Caco-2 (cell line): ENCODE data around the gene INHBB. TPM values are rescaled to one million over a fixed set of nuclear protein-coding genes. Genes with fewer than 3 reads are reported as not detected.

Experiments used
- BruUV-seq: library from RNA; stranded (reverse); fragments of 400-500 nt; replicated peaks from 2 replicates; lab custom pipeline; 2021; lab: Mats Ljungman, UMichigan
- CTCF ChIA-PET: fragments of 300-600 bp; sonication (Branson Sonifier 250); formaldehyde crosslinking; loops from one replicate; lab custom pipeline; 2022; ENCODE audit warnings: antibody characterized with exemption; lab: Charles Lee
- POLR2A ChIA-PET: fragments of 300-600 bp; sonication (Branson Sonifier 250); formaldehyde crosslinking; loops from one replicate; lab custom pipeline; 2022; ENCODE audit warnings: antibody characterized with exemption; lab: Charles Lee
- DNase-seq, 2 experiments: peaks; one replicate each; pipeline versions ENCODE4 v3.0.0 to v3.0.0-alpha.2; 2020 to 2022
- H3K27me3 ChIP-seq: replicated peaks from 2 replicates; pipeline ENCODE4 v1.6.0; 2011; ENCODE audit warnings: low read length; ENCODE audit not compliant: control insufficient read depth, insufficient read depth
- H3K36me3 ChIP-seq: 2 replicates; pipeline ENCODE4 v1.5.1; 2011; ENCODE audit warnings: low read length; ENCODE audit not compliant: control insufficient read depth, insufficient read depth
- H3K4me1 ChIP-seq: fragments of 250-450 bp; sonication (Bioruptor Pico); 2 replicates; pipeline ENCODE4 v1.5.1; 2020; ENCODE audit warnings: mild to moderate bottlenecking
- H3K4me3 ChIP-seq: 2 replicates; pipeline ENCODE4 v1.5.1; 2011; ENCODE audit warnings: low read depth, mild to moderate bottlenecking, control low read depth, low read length
- H3K9me3 ChIP-seq: fragments of 250-450 bp; sonication (Bioruptor Pico); 2 replicates; pipeline ENCODE4 v1.5.1; 2020; ENCODE audit warnings: mild to moderate bottlenecking, moderate library complexity
- H3K27ac Mint-ChIP-seq: one replicate; pipeline ENCODE4 v1.8.0; 2022; ENCODE audit warnings: mixed read lengths; ENCODE audit not compliant: unreplicated experiment
- H3K27me3 Mint-ChIP-seq: one replicate; pipeline ENCODE4 v1.8.0; 2022; ENCODE audit warnings: mixed read lengths; ENCODE audit not compliant: insufficient read depth, unreplicated experiment
- H3K36me3 Mint-ChIP-seq: one replicate; pipeline ENCODE4 v1.8.0; 2022; ENCODE audit warnings: mild to moderate bottlenecking, mixed read lengths; ENCODE audit not compliant: insufficient read depth, unreplicated experiment
- H3K4me1 Mint-ChIP-seq: one replicate; pipeline ENCODE4 v1.8.0; 2022; ENCODE audit warnings: low read depth, mixed read lengths; ENCODE audit not compliant: unreplicated experiment
- H3K4me3 Mint-ChIP-seq: one replicate; pipeline ENCODE4 v1.8.0; 2022; ENCODE audit warnings: mild to moderate bottlenecking, moderate library complexity, mixed read lengths; ENCODE audit not compliant: unreplicated experiment
- H3K9me3 Mint-ChIP-seq: one replicate; pipeline ENCODE4 v1.8.0; 2022; ENCODE audit warnings: mixed read lengths; ENCODE audit not compliant: unreplicated experiment
- CTCF ChIP-seq, 2 experiments: fragments of 200-600 bp in 1 of 2; IDR thresholded peaks; 1 replicate in 1 of 2; 2 replicates in 1 of 2; pipeline versions ENCODE4 v1.5.1 to v1.8.0; 2011 to 2022; ENCODE audit warnings: antibody characterized with exemption in 1 of 2, control low read depth in 1 of 2, inconsistent platforms in 1 of 2, low read depth in 1 of 2, low read length in 1 of 2, mild to moderate bottlenecking in 1 of 2, moderate library complexity in 1 of 2; ENCODE audit not compliant: insufficient read depth in 1 of 2, severe bottlenecking in 1 of 2, unreplicated experiment in 1 of 2
- intact Hi-C: fragments of 100-400 bp; cut with micrococcal nuclease; formaldehyde crosslinking; loops from one replicate; pipeline ENCODE4 v1.10.0; 2022; ENCODE audit not compliant: unreplicated experiment
- total RNA-seq: library from RNA; stranded (reverse); gene quantifications from 2 replicates; pipeline ENCODE4 v1.2.3, GENCODE V29; 2022

INHBB gene
- total RNA-seq, 1 experiment from 2014 or later: 28.9 TPM

- CTCF ChIA-PET: no interaction called here
- no peaks in the 10 kb centered on the region for H3K9me3 Mint-ChIP-seq
These were observed 46.4 kb upstream of the INHBB start for GRCh38 chr2:120299561-120299960.

GRCh38 chr2:120300385-120300784, 45.6 kb upstream of the INHBB start:
- Histone ChIP-seq H3K27me3 (no peaks in the 10 kb centered on the region), H3K4me3 (no peak overlapping the region), H3K4me1 (no peaks in the 10 kb centered on the region), H3K36me3 (peaks cover 2% of the 10 kb centered on the region; the same call in 1 of the 2 replicates), H3K9me3 (no peaks in the 10 kb centered on the region)
- no peak for TF ChIP-seq CTCF (IDR thresholded peaks at IDR 0.05; ENCODE audit: insufficient read depth in 1 of 2, low read depth in 1 of 2, low read length in 1 of 2, severe bottlenecking in 1 of 2, unreplicated experiment in 1 of 2)
- ChIA-PET CTCF (interaction anchor here (0.9 kb wide), 1 partner anchor 13 kb away, joined by 4 read pairs; no protein-coding TSS in a partner anchor), POLR2A (no interaction called here)
- no peak for DNase-seq
- H3K27ac Mint-ChIP-seq: no peak overlapping the region
- peaks cover 3% of the 10 kb centered on the region for H3K4me1 Mint-ChIP-seq
- BruUV-seq: no TSS peak
- intact Hi-C loops: no loop called here
- no peak overlapping the region for H3K4me3 Mint-ChIP-seq
- no peaks in the 10 kb centered on the region for H3K9me3 Mint-ChIP-seq
- H3K27me3 Mint-ChIP-seq: no peaks in the 10 kb centered on the region
- peaks cover 12% of the 10 kb centered on the region for H3K36me3 Mint-ChIP-seq

More at GRCh38 chr2:120299561-120299960, 46.4 kb upstream of the INHBB start:
- no peak for TF ChIP-seq CTCF (IDR thresholded peaks at IDR 0.05; ENCODE audit: insufficient read depth in 1 of 2, low read depth in 1 of 2, low read length in 1 of 2, severe bottlenecking in 1 of 2, unreplicated experiment in 1 of 2)
- Mint-ChIP-seq H3K4me1 (no peaks in the 10 kb centered on the region), H3K36me3 (peaks cover 17% of the 10 kb centered on the region), H3K27me3 (no peaks in the 10 kb centered on the region), H3K4me3 (no peak overlapping the region), H3K27ac (no peak overlapping the region)
- POLR2A ChIA-PET: no interaction called here
- no peaks in the 10 kb centered on the region for H3K9me3 ChIP-seq
- H3K4me1 ChIP-seq: no peaks in the 10 kb centered on the region
- H3K4me3 ChIP-seq: no peak overlapping the region
- H3K27me3 ChIP-seq: no peaks in the 10 kb centered on the region
- BruUV-seq: no TSS peak
- peaks cover 2% of the 10 kb centered on the region for H3K36me3 ChIP-seq
- intact Hi-C loops: no loop called here
- no peak for DNase-seq

- intact Hi-C loops: no loop called here
- H3K27me3 ChIP-seq: no peaks in the 10 kb centered on the region
- H3K4me3 ChIP-seq: no peak overlapping the region
- Mint-ChIP-seq H3K4me1 (peaks cover 8% of the 10 kb centered on the region), H3K27ac (no peak overlapping the region), H3K9me3 (no peaks in the 10 kb centered on the region), H3K36me3 (peaks cover 12% of the 10 kb centered on the region), H3K4me3 (no peak overlapping the region), H3K27me3 (no peaks in the 10 kb centered on the region)
- no peak for TF ChIP-seq CTCF (IDR thresholded peaks at IDR 0.05; ENCODE audit: insufficient read depth in 1 of 2, low read depth in 1 of 2, low read length in 1 of 2, severe bottlenecking in 1 of 2, unreplicated experiment in 1 of 2)
- no peak for DNase-seq
- POLR2A ChIA-PET: no interaction called here
- no peaks in the 10 kb centered on the region for H3K4me1 ChIP-seq
- CTCF ChIA-PET: interaction anchor here (0.9 kb wide), 1 partner anchor 12 kb away, joined by 4 read pairs; no protein-coding TSS in a partner anchor
- H3K36me3 ChIP-seq: peaks cover 2% of the 10 kb centered on the region; the same call in 1 of the 2 replicates
- BruUV-seq: no TSS peak
- no peaks in the 10 kb centered on the region for H3K9me3 ChIP-seq
These were observed 44.7 kb upstream of the INHBB start for GRCh38 chr2:120301284-120301683.
